Smooth muscle cell (in vitro differentiated cells): ENCODE data around the gene RNF20. TPM values are rescaled to one million over a fixed set of nuclear protein-coding genes. Genes with fewer than 3 reads are reported as not detected.

Experiments
- DNase-seq: peaks from one replicate; lab custom pipeline; 2025; ENCODE audit not compliant: unreplicated experiment; lab: John Stamatoyannopoulos, UW
- H2AFZ ChIP-seq: fragments of 200-600 bp; sonication (generic); 2 replicates; pipeline ENCODE4 v1.6.0; 2016; ENCODE audit warnings: antibody characterized with exemption, low read depth, mild to moderate bottlenecking
- H3F3A ChIP-seq: fragments of 200-600 bp; sonication (generic); 2 replicates; pipeline ENCODE4 v1.6.0; 2017; ENCODE audit warnings: antibody characterized with exemption, low read depth
- H3K27ac ChIP-seq: fragments of 200-600 bp; sonication (generic); 2 replicates; pipeline ENCODE4 v1.5.1; 2016; ENCODE audit warnings: low read depth, mild to moderate bottlenecking
- H3K27me3 ChIP-seq: fragments of 200-600 bp; sonication (generic); 2 replicates; pipeline ENCODE4 v1.6.1; 2016; ENCODE audit warnings: low read depth, mild to moderate bottlenecking
- H3K36me3 ChIP-seq: fragments of 200-600 bp; sonication (generic); 2 replicates; pipeline ENCODE4 v1.5.1; 2016; ENCODE audit warnings: low read depth
- H3K4me1 ChIP-seq: fragments of 200-600 bp; sonication (generic); 2 replicates; pipeline ENCODE4 v1.5.1; 2016; ENCODE audit warnings: low read depth
- H3K4me2 ChIP-seq: fragments of 200-600 bp; sonication (generic); 2 replicates; pipeline ENCODE4 v1.6.0; 2016; ENCODE audit warnings: mild to moderate bottlenecking
- H3K4me3 ChIP-seq: fragments of 200-600 bp; sonication (generic); 2 replicates; pipeline ENCODE4 v1.5.1; 2016; ENCODE audit warnings: mild to moderate bottlenecking
- H3K79me2 ChIP-seq: fragments of 200-600 bp; sonication (generic); 2 replicates; pipeline ENCODE4 v1.6.0; 2016; ENCODE audit warnings: low read depth, mild to moderate bottlenecking
- H3K9ac ChIP-seq: fragments of 200-600 bp; sonication (generic); 2 replicates; pipeline ENCODE4 v1.6.0; 2016; ENCODE audit warnings: low read depth
- H3K9me3 ChIP-seq: fragments of 200-600 bp; sonication (generic); replicated peaks from 2 replicates; pipeline ENCODE4 v1.5.1; 2016; ENCODE audit warnings: low read depth
- H4K20me1 ChIP-seq: fragments of 200-600 bp; sonication (generic); 2 replicates; pipeline ENCODE4 v1.6.0; 2016; ENCODE audit warnings: low read depth
- WGBS: methylation state at CpG from one replicate; pipeline ENCODE4 v1.1.7; 2016; ENCODE audit warnings: low lambda C conversion rate; 5-methylcytosine and 5-hydroxymethylcytosine counted together
- polyA plus RNA-seq: library from polyadenylated mRNA; unstranded; fragments of >200 nt; fragmentation: Nextera tagmentation; extraction: Ambion mirVana; gene quantifications from 2 replicates; pipeline ENCODE4 v1.2.1, GENCODE V29; 2016
- total RNA-seq: library from RNA; depleted of rRNA; stranded (reverse); fragments of >200 nt; gene quantifications from 2 replicates; pipeline ENCODE4 v1.2.3, GENCODE V29; 2014
- TF ChIP-seq, protein P1 (sequence below): fragments of 200-600 bp; sonication (generic); IDR thresholded peaks from 2 replicates; pipeline ENCODE4 v1.5.1; 2017; ENCODE audit warnings: borderline replicate concordance, mild to moderate bottlenecking, antibody characterized with exemption; ENCODE audit not compliant: insufficient read depth, poor library complexity, severe bottlenecking

The RNF20 gene
- total and polyA plus RNA-seq, 2 experiments from 2014 or later = 12.8 to 18.0 TPM

- DNase-seq = no peak
- H3K4me1 ChIP-seq = no peaks in the 10 kb centered on the region
- H4K20me1 ChIP-seq = no peaks in the 10 kb centered on the region
- no peak within 1 kb of the TSS for H3K4me3 ChIP-seq
- H3K36me3 ChIP-seq = no peaks in the 10 kb centered on the region
- H3K9ac ChIP-seq = no peak within 1 kb of the TSS
- H3K27ac ChIP-seq = no peak within 1 kb of the TSS
- H3K9me3 ChIP-seq = no peaks in the 10 kb centered on the region
- 93% methylated on average over 6 of the region's 19 CpGs for WGBS
- H3K4me2 ChIP-seq = no peak within 1 kb of the TSS
- H3K27me3 ChIP-seq = peaks cover 17% of the 10 kb centered on the region
- TF ChIP-seq, protein P1, sequence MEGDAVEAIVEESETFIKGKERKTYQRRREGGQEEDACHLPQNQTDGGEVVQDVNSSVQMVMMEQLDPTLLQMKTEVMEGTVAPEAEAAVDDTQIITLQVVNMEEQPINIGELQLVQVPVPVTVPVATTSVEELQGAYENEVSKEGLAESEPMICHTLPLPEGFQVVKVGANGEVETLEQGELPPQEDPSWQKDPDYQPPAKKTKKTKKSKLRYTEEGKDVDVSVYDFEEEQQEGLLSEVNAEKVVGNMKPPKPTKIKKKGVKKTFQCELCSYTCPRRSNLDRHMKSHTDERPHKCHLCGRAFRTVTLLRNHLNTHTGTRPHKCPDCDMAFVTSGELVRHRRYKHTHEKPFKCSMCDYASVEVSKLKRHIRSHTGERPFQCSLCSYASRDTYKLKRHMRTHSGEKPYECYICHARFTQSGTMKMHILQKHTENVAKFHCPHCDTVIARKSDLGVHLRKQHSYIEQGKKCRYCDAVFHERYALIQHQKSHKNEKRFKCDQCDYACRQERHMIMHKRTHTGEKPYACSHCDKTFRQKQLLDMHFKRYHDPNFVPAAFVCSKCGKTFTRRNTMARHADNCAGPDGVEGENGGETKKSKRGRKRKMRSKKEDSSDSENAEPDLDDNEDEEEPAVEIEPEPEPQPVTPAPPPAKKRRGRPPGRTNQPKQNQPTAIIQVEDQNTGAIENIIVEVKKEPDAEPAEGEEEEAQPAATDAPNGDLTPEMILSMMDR = no peak
- H3K79me2 ChIP-seq = no peaks in the 10 kb centered on the region
- no peaks in the 10 kb centered on the region for H3F3A ChIP-seq
- H2AFZ ChIP-seq = no peak within 1 kb of the TSS
Measured at GRCh38 chr9:101594796-101595195, 61.1 kb downstream of the RNF20 start, which contains the start of gene PPP3R2. PPP3R2 (minus strand) TSS chr9:101594969; CDS start chr9:101594921, 48 bp downstream.

DNA sequence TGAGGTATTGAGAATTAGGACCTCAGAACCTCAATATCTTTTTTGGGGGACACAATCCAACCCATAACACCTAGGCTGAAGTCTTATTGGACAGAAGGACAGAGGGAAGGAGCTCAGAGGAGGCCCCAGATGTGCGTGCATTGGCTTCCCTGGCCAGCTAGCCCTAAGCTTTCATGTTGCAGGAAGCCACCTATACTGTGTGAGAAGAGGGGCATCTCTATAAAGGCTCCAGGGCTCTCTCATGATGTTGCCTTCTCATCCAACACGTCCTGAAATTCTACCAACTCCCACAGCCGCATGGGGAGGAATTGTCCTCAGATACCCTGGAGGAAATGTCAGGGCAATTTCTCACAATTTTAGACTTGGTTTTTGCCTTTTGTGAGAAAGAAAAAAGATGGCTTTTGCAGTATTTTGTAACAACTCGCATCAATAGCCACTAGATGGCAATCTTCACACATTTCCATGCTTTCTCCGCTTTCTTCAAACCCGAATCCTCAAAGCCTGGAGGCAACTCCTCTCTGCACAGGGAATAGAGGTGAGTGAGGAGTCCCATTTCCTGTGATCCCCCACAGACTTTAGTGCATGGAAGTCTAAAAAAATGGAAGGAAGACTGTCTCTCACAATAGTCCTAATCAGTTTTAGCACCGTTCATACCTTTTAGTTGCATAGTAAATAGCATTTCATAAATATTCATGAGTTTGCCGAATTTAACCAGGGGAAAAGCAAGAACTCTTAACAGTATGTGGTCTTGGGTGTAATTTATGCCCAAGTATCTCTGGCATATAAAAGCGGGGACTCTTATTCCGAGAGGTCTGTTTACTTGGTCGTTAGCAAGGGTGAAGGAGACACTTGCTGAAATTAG lies 68.5 kb downstream of the RNF20 start:
- WGBS = 28% methylated on average over 11 of the region's 11 CpGs
- DNase-seq = no peak
- Histone ChIP-seq H2AFZ (peak overlapping the region; percentile 65), H4K20me1 (no peaks in the 10 kb centered on the region), H3K4me3 (no peak overlapping the region), H3K9ac (no peak overlapping the region), H3K4me1 (no peaks in the 10 kb centered on the region), H3K27ac (no peak overlapping the region), H3K36me3 (no peaks in the 10 kb centered on the region), H3K79me2 (no peaks in the 10 kb centered on the region), H3F3A (no peaks in the 10 kb centered on the region), H3K27me3 (peaks cover 42% of the 10 kb centered on the region), H3K9me3 (no peaks in the 10 kb centered on the region), H3K4me2 (no peak overlapping the region)
- TF ChIP-seq, protein P1 = peak; percentile 62

- WGBS = 72% methylated on average over 2 of the region's 2 CpGs
- no peak overlapping the region for H3K27ac ChIP-seq
- DNase-seq = no peak
- H3K4me2 ChIP-seq = no peak overlapping the region
- no peaks in the 10 kb centered on the region for H3K4me1 ChIP-seq
- H3K4me3 ChIP-seq = no peak overlapping the region
- TF ChIP-seq, protein P1 = no peak
- no peaks in the 10 kb centered on the region for H3K36me3 ChIP-seq
- H3F3A ChIP-seq = no peaks in the 10 kb centered on the region
- H4K20me1 ChIP-seq = no peaks in the 10 kb centered on the region
- peaks cover 37% of the 10 kb centered on the region for H3K27me3 ChIP-seq
- no peaks in the 10 kb centered on the region for H3K9me3 ChIP-seq
- H2AFZ ChIP-seq = no peak overlapping the region
- no peak overlapping the region for H3K9ac ChIP-seq
- H3K79me2 ChIP-seq = no peaks in the 10 kb centered on the region
Measured at GRCh38 chr9:101604296-101604695, 70.6 kb downstream of the RNF20 start.
